NCI-H2196 (cell line): Measurements from ENCODE around the gene RRAS.

Experiments
- DNase-seq: peaks from one replicate; lab custom pipeline; 2025; ENCODE audit not compliant: unreplicated experiment; lab: John Stamatoyannopoulos, UW

The RRAS gene

DNA sequence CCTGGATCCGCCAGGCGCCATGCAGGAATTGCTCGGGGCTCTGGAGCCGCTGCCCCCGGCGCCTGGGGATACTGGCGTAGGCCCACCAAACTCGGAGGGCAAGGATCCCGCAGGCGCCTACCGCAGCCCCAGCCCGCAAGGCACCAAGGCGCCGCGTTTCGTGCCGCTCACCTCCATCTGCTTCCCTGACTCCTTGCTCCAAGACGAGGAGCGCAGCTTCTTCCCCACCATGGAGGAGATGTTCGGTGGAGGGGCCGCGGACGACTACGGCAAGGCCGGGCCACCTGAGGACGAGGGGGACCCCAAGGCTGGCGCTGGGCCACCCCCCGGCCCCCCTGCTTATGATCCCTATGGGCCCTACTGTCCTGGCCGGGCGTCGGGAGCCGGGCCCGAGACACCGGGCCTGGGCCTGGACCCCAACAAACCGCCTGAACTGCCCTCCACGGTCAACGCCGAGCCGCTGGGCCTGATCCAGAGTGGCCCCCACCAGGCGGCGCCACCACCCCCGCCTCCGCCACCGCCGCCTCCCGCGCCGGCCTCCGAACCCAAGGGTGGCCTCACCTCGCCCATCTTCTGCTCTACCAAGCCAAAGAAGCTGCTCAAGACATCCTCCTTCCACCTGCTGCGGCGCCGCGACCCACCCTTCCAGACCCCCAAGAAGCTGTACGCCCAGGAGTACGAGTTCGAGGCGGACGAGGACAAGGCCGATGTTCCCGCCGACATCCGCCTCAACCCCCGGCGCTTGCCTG is 42.8 kb downstream of the RRAS start:
- DNase-seq: no peak

- no peak for DNase-seq
Observed at GRCh38 chr19:49596407-49596806, 43.5 kb downstream of the RRAS start.

DNA sequence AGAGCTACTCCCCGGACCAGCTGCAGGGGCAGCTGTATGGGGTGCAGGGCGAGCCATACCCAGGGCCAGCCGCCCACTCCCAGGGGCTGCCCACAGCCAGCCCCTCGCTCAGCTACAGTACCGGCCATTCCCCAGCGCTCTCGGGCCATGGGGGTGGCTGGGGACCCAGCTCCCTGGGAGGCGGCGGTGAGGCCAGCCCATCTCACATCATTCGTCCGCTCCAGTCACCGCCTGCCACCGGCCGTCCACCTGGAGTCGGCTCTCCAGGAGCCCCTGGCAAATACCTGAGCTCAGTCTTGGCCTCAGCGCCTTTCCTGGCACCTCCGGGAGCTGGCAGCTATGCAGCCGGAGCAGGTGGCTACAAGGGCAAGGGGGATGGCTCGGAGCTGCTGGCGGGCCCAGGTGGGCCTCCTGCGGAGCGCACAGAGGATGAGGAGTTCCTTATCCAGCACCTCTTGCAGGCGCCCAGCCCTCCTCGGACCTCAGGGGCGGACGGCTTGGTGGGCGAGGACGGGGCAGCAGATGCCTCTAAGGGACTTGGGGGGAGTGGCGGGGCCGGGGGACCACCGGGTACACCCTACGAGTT is 44.0 kb downstream of the RRAS start:
- no peak for DNase-seq

GRCh38 chr19:49594993-49595818 is 44.7 kb downstream of the RRAS start:
- DNase-seq: no peak

DNA sequence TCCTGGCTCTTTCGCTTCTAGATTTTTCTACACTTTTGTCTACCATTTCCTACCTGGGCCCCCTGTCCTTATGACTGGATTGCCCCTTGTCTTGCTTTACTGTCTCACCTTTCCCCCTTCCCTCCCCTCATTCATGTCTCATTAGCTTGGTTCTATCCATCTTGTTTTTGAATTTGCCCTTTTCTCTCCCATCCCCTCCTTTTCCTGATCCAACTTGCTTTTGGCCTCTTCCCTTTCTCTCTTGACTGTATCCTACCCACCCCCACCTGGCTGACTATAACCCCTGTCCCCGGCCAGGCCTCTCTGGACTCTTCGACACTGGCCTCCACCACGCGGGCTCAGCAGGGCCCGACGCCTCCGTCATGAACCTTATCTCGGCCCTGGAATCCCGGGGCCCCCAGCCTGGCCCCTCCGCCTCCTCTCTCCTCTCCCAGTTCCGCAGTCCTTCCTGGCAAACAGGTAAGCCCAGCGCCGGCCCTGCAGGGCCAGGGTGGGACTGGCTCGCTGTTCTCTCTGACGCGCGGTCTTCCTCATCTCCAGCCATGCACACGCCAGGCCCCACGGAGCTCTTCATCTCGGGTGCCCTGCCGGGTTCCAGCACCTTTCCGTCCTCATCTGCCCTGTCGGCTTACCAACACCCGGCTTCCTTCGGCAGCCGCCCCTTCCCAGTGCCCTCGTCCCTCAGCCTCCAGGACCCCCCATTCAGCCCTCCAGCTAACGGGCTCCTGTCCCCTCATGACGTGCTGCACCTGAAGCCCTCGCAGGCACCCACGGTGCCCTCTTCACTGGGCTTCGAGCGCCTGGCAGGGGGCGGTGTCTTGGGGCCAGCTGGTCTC is 45.6 kb downstream of the RRAS start:
- no peak for DNase-seq

- DNase-seq: peak; percentile 90
Observed at GRCh38 chr19:49593233-49594113, 46.5 kb downstream of the RRAS start.

GRCh38 chr19:49592486-49593232 is 47.3 kb downstream of the RRAS start:
- DNase-seq: peak; percentile 45

- DNase-seq: peak; percentile 45
Observed at GRCh38 chr19:49591731-49592485, 48.0 kb downstream of the RRAS start.

- peak; percentile 58 for DNase-seq
Observed at GRCh38 chr19:49590971-49591730, 48.8 kb downstream of the RRAS start, which contains the start of gene PRR12. TSS of gene PRR12 (plus strand) at chr19:49591182. CDS start at chr19:49591655, 473 bp downstream.

DNA sequence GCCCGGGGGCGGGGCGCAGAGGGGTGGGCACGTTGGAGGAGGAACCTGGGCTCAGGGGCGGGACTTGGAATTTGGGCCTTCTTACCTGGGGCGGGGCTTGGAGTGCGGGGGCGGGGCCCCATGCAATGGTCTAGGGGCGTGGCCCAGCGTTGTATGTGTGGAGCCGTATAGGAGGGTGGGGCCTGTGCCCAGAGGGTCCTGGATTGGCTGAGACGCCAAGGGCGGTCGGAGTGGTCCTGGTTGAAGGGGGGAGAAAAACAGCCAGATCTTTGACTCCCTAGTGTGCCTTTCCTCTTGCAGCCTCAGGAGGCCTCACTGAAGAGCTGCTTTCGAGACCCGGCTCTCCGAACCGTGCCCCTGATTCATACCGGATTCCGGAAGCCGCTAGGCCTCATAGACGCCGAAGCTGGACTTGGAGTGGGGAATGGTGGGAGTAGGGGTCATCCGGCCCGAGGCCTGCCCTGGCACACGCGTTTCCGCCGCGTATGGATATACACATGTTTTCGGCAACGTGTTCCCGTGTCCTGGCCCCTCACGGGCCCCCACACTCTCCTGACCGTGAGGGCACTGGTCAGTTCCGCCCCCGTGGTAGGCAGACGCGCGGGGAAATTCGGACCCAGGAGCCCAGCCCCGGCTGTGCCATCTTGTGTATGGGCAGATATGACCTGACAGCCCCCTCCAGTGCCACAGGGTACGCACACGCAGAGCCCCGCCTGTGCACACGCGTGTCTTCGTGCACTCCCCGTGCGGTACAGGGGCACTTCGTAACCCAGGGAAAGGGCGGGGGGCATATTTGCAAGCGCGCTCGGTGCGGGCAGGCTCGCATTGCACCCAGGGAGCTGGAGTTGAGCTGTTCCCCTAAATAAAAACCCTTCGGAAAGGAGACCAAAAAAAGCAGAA is 49.6 kb downstream of the RRAS start:
- DNase-seq: peak; percentile 95

GRCh38 chr19:49589502-49589905 is 50.4 kb downstream of the RRAS start:
- DNase-seq: no peak

DNA sequence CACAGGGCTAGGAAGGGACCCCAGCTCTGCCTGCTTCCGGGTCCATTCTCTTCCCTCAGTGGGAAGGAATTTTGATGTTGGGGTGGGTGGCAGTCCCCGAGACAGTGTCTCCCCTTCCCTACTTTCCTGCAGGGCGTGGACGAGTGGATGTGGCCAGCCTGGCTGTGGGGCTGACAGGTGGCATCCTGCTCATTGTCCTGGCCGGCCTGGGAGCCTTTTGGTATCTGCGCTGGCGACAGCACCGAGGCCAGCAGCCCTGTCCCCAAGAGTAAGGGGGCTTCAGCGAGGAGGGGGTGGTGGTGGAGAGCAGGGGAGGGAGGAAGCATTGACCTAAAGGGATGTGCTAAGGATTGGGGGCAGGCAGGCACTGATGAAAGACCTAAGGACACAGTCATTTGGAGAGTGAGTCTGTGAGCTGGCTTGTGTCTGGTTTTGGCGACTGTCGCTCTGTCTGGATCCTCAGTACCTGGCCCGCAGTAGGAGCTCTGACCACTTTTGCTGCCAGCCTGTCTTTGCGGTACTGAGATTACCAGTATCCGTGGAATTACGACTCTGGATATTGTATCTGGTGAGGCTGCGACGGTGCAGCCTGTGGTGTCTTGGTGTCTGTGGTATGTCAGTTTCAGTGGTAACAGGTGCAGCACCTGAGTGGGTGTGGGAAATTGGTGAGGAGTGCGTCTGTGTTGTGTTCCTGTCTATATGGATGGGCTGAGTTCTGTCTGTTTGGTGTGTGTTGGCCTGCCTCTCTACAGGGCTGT is 51.4 kb downstream of the RRAS start:
- DNase-seq: no peak

- DNase-seq: no peak
Observed at GRCh38 chr19:49587227-49587626, 52.7 kb downstream of the RRAS start.
